Astrocyte (in vitro differentiated cells and primary cell): ENCODE results near the gene NUDT5.

Experiments used
- CTCF ChIP-seq: IDR thresholded peaks from 2 replicates; pipeline ENCODE4 v1.5.1; 2011; ENCODE audit warnings: low read depth, mild to moderate bottlenecking, inconsistent platforms, low read length, moderate library complexity; ENCODE audit not compliant: insufficient read depth
- EZH2 ChIP-seq: IDR thresholded peaks from 2 replicates; pipeline ENCODE4 v1.6.1; 2012; ENCODE audit warnings: mild to moderate bottlenecking, low read length, inconsistent platforms; ENCODE audit not compliant: insufficient read depth

GRCh38 chr10:12218991-12219390 lies 23.3 kb upstream of the NUDT5 start:
- TF ChIP-seq CTCF, result no peak
- TF ChIP-seq EZH2, result no peak
